T-helper 22 cell (primary cell): ENCODE results near the gene CASP1.
"Not testable (repeated sequence)": the region's sequence is repeated elsewhere in the genome, so short reads cannot be mapped to it uniquely, and the experiment has no call there.

Source experiments
- DNase-seq: peaks from one replicate; pipeline ENCODE4 v3.0.0-alpha.2; 2020; ENCODE audit warnings: low read depth

Gene CASP1

DNA sequence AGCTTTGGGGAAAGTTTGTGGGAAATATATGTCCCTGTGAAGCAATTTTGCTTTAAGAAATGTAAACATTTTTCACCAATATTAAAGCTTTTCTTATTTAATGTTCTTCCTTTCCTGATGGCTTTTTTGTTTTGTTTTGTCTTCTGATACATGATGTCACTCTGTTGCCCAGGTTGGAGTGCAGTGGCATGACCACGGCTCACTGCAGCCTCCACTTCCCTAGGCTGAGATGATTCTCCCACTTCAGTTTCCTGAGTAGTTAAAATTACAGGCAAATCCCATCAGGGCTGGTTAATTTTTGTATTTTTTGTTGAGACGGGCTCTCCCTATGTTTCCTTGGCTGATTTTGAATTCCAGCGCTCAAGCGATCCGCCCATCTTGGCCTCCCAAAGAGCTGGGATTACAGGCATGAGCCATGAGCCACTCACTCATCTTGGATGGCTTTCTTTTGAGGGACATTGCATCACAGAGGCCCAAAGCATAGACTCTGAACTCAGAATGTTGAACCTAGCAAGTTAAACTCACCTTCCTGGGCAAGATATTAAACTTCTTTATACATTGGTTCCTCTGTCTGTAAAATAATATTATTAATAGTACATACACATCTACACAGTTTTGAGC lies 10.8 kb upstream of the CASP1 start:
- no peak for DNase-seq

DNA sequence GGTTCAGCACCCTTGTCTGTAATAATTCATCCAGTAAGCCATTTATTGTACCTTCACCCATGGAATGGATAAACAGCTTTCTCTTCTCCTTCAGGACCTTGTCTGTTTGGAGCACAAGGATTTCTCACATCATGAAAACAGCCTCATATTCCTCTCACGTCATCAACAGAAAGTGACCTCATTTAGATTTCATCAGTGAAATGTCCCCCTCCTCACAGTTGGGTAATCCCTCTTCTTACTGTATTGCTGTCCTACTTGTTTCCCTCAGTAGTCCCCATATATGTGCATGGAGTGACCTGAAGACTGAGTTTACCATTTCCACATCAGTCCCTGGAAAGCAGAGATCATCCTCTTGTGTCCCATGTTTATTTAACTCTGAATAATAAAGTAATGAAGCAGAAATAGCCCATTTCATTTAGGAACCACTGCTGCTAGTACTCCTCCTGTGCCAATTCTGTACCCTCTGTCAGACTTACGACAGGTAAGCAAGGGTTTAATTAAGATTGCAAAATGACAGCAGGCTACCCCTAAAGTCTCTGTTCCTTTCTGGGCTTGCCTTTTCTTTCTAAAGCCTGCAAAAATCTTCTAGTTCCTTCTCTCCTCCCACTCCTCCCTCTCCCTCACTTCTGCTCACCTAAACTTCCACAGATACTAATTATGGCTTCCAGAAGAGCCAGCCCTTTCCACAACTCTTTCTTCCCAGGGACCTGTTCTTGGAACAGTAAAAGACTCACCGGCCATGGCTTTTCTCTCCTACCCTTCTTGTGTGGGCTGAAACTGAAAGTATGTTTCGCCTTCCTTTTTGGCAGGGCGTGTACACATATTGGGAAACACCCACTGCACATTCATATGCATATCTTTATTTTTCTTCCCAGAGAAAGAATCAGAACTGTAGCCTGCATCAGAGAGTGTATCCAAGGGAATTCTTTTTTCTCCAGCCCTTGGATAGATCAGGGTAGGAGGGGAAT lies 9.9 kb upstream of the CASP1 start, which contains the start of gene CARD16:
Gene CARD16 (minus strand): TSS at position 779 of the 968 bp plus-strand sequence. CDS start 38 bp downstream, at position 741.
- not testable (repeated sequence) for DNase-seq

DNA sequence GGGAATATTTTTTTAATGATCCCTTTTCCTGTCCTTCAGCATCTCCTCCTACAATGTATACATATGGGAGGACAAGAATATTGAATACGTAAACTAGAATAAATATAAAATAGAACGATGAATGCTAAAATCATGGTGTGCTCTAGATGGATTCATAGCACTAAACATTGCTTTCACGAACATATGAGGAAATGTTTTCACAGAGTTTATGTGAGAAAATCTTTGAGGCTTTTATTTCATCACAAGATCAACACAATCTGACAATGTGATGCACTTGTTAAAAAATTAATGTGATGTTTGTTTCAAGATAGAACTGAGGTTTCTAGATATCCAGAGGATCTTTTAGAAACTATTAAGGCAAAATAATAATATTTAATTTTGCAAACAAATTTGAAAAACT lies 7.2 kb upstream of the CASP1 start:
- DNase-seq = no peak

DNA sequence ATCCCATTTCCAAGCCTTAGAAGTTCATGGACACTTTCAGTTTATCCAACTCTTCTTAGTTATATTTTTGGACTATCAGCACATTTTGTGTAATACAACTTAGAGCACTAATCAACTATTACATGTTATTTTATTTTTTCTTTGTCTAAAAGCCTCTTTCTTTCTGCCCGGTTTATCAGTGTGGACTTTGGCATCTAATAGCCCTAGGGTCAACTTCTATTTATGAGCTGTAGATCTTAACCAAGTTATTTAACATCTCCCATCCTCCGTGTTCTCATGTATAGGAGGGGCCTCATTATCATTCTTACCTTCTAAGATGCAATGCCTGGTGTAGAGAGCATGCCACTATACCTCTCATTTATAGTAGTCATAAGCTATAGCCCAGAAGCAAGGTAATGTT lies 5.8 kb upstream of the CASP1 start:
- no peak for DNase-seq

DNA sequence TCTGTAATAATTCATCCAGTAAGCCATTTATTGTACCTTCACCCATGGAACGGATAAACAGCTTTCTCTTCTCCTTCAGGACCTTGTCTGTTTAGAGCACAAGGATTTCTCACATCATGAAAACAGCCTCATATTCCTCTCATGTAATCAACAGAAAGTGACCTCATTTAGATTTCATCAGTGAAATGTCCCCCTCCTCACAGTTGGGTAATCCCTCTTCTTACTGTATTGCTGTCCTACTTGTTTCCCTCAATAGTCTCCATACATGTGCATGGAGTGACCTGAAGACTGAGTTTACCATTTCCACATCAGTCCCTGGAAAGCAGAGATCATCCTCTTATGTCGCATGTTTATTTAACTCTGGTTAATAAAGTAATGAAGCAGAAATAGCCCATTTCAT lies 556 bp downstream of the CASP1 start:
- not testable (repeated sequence) for DNase-seq

DNA sequence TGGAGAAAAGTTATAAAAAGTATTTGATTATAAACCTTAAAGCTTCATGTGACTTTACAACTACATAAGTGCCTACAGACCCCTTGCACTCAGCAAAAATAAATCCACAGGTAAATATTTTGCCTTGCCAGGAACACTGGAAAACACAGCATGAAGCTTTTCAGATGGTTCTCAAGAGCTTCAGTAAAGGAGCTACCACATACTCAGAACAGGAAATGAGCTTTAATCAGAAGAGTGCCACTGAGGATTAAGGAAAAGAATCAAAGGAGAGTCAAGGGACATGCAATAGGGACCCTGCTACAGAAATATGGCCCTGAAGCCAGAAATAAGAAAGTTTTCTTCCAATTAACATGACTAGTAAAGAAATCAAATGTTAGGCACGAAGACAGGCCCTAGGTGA lies 1.2 kb downstream of the CASP1 start:
- no peak for DNase-seq

DNA sequence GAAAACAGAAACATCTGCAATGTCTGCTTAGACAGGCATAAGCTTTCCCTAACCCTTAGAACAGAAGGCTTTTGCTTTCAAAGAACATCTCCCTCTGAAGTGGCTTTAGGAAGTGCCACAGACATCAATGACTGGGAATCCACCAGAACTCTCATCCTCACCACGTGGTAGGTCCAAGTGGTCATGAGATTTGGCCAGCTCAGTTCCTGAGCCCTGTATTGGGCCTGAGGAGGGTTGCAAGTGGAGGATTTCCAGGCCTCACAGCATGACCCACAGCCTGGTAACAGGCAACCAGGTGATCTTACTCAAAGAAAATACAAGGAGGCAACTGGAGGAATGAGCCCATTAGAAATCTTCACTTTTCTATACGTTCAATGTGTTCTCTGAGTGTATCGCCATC lies 1.6 kb downstream of the CASP1 start:
- no peak for DNase-seq

DNA sequence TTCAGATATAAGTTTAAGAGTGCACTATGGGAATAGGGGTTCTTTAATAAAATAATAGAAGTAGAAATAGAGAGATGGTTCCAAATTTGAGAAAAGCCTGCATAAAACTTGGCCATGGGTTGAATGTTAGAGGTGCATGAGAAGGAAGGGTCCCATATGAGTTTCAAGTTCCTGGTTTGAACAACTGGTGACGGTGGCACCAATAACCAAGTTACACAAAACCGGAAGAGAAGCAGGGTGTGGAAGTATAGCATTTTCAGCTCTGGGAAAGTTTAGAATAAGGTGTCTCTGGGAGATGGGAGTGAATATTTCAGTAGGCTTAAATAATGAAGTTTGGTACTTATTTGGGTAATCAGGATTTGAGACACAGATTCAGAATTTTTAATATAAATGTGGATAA lies 2.4 kb downstream of the CASP1 start:
- DNase-seq = no peak

DNA sequence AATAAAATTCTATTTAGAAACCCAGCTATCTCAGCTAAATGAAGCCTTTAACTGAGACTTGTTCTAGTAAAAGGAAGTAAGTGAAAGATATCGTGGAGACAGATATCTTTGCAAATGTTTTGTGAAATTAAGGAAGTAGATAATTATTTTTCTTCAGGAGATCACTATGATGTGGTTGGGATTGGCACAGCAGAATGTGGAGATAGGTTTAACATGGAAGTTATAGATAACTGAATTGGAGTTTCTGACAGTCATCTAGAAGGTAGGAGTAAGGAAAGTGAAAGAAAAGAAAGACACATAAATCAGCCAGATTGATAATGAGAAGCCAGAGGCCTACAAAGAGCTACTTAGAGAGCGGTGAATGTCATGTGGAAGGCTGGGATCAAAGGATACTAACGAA lies 7.3 kb downstream of the CASP1 start:
- no peak for DNase-seq

DNA sequence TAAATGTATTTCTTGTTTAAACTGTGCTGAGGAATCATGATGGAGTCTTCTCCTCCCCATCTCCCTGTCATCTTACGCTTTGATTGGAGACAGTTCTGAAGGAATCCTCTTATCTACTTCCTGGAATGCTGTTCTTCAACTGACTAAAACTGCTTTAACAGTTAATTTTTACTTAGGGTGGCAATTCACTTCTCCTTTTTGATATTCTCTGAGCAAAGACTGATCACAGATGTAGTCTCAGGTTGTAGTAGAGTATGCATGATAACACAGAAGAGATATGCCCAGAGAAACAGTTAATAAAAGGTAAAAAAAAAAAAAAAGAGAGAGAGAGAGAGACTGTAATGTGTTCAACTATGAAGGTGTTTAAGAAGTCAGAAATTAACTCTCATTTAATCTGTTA lies 10.6 kb downstream of the CASP1 start:
- DNase-seq = no peak

DNA sequence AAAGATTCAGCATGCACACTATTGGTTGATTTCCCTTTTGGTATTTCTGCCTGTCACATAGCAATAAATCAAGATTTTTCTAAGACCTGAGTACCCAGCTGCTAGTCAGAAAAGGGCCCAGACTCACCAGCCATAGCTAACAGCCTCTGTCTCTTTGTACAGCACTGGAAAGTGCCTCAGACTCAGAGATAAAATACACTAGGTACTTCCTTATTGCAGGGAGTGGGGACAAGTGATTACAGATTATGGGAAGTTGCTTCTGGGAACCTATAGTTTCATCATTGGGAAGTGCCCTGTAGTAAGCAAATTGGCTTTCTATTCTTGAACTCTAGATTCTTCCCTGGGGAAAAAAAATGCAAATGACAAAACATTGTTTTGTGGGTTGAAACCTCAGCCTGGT lies 11.9 kb downstream of the CASP1 start, which contains the start of gene CASP5:
Gene CASP5 (minus strand): TSS at position 166 of the 400 bp plus-strand sequence. CDS start 32 bp downstream, at position 134.
- no peak for DNase-seq

DNA sequence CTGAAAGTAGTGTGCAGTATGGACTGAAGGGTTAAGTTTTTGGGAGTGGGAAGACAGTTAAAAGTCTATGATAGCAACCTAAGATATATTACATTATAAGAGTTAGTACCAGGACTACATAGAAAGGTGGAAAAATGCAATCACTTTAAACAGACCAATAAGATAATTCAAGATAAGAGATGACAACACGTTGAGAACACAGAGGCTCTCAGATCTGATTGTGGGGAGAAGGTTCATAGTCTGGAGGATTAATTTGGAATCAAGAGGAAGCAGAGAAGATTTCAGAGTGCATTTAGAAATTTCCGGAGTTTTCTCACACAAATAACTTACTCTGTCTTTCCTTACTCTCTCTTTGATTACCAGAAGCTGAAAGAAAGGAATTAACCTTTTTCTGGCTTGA lies 12.4 kb downstream of the CASP1 start:
- no peak for DNase-seq

DNA sequence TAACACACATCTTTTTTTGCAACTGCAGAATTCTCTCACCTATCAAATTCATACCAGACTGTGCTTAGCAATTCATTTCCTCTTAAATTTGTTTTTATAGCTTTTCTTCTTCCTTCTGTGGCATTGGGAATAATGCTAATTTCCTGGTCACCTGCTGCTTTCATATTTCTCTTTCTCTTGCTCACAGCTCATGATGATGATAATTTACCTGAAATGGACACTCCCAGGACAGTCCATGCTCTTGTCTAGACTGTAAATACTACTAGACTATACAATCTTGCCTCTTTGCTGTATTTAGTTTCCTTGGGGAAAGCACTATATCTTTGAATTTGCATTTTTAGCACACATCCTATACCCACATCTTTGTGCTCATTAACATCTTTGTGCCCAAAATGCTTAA lies 27.5 kb downstream of the CASP1 start:
- DNase-seq = no peak

DNA sequence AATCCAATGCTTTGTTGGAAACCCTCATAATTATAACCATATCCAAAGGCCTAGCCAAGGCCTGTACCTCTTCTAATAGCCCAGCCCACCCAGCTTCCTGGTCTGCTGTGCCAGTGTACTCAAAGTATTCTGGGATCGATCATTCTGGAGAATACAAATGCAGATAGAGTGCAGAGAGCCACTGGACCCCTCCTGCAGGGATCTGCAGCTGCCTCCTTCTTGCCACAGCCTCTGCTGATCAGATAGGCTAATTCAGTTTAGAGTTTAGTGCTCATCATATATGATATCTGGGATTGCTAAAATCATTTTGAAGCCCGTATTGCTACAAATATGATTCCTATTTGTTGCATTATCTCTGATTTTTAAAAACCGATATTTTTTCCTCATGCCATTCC lies 29.5 kb downstream of the CASP1 start:
- DNase-seq = no peak

DNA sequence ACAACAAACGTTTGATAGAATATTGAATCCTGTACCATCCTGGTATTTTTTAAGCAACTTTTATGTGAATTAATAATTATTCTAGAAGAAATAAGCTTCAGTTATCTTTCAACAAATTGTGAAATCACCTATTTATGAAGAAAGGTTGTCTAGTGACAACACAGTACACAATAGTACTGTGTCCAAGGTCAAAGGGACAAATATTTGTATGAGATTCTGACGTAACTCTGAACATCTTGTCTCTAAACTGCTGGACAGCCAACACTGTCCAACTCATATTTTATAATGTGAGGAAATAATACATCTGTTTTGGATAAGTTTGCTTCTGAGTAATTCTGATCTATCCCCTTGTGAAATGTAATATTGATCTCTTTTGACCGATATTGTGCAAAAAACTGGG lies 30.9 kb downstream of the CASP1 start:
- no peak for DNase-seq

DNA sequence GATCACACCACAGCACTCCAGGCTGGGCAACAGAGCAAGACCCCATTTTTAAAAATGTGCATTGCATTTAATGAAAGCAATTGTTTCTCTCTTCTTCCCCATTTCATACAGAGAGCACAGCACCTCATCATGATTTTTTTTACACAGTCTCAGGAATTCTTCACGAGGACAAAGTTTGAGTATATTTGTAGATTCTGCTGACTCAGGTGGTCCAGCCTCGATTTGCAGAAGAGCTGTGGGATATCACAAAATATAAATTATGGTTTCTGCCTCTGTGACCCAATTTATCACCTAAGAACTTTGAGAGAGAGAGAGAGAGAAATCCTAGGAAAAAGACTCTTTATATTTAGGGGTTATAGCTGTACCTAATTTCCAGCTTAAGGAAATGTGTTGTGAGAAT lies 31.8 kb downstream of the CASP1 start:
- DNase-seq = no peak

DNA sequence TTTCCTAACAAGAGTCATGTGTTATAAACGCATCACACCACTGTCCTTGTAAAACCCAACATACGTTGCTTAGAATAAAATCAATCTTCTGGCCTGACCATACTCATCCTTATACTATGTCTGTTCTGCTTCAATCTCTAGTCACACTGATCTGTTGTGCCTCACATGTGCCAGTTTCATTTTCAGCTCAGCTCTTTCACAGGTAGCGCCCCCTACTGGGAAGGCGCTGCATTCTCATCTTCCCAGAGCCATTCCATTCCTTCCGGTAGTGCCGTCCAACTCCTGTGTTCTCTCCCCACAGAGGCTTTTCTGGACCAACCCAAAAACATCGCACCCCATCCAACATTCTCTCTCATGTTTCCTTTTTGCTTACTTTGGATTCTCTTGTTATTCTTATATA lies 34.1 kb downstream of the CASP1 start:
- no peak for DNase-seq

DNA sequence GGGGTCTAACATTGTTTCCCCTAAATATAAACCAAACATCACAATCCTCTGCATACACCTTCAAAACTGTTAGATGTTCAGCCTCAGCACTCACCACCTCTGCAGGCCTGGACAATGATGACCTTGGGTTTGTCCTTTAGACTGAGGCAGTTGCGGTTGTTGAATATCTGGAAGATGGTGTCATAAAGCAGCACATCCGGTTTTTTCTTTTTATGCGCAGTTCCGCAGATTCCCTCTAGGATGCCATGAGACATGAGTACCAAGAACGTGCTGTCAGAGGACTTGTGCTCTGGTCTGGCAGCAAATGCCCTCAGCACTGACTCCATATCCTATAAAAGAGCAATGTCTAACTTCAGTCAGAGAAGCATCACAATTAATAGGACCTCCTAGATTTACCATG lies 34.8 kb downstream of the CASP1 start:
- no peak for DNase-seq

DNA sequence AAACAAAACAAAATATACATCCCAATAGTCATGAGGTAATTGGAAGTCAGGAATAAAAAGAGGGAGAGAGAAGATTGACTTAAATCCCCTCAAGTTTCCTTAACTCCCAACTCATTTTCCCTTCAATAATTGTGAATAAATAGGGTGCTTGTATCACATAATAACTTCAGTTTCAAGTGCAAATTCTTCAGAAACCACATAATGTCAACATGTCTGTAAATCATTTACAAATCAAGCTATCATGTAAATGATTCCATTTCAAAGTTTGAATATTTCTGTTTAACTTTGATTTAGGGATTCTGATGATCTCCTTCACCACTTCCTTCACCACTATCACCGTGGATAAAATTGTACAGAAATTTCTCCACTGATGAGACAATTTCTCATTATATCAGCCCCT lies 35.2 kb downstream of the CASP1 start:
- no peak for DNase-seq

DNA sequence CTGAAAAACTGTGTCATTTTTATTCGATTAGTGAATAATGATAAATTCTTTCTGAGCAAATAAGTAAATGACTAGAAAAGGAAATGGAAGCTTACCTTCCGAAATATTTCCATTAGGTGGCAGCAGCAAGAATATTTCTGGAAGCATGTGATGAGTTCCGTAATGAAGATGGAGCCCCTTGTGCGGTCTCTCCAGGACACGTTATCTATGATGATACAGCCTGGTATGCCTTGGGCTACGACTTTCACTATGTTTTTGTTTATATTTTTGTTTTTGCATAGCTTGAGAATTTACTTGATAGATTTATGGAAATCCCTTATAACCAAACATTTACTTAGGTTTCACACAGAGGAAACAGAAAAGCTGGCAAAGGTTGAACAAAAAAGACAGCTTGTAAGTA lies 37.7 kb downstream of the CASP1 start:
- DNase-seq = no peak

DNA sequence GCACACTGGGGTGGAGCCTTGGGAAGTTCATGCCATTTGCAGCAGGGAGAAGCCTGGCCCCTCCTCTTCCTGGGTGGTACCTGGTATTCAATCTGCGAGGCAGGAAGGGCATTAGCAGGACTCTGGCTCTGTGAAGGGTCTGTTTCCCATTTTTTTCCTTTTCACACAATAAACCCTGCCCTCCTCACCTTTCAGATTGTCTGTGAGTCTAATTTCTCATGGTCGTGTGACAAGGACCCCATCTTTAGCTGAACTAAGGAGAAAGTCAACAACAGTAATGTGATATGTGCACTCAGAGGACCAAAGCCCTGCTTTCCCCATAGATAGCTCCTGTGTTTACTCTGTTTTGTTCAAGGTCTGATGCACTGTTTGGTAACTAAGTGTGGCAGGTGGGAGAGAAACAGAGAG lies 39.9 kb downstream of the CASP1 start:
- DNase-seq = no peak

DNA sequence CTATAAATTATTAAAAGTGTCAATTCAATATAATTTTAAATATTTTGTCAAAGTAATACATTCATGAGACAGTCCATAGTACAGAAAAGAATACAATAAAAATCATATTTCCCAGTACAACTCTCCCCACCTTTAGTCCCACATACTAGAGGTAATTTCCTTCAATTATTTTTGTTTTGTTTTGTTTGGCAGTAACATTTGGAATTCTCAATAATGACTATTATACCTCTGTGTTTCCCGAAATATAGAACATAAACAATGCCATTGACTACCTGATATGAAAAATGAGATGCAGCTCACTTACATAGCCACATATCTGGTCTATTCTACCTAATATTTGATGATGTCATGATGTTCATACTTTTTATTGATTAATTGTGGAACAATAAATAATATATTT lies 42.2 kb downstream of the CASP1 start:
- no peak for DNase-seq

DNA sequence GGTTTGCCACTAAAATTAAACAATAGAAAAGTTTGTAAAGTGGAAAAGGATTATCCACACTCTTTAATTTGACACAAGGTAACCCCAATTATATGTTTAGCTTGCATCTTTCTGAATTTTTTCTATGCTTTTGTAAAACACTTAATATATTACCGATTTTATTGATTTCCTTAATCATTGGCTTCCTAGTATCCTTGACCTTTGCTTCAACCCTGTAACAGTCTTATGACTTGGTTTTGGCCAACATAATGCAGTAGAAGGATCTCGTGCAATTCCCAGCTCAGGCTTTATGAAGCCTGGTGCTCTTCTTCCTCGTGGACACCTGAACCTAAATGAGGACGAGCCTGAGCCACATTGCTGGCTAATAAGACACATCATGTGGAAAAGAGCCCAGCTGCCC lies 43.0 kb downstream of the CASP1 start:
- no peak for DNase-seq
